HepG2 (cell line): Measurements from ENCODE around the gene NCOA6. TPM values are rescaled to one million over a fixed set of nuclear protein-coding genes. Genes with fewer than 3 reads are reported as not detected.

Experiments
- ARNT2 ChIP-seq: sonication (generic); formaldehyde crosslinking; IDR thresholded peaks from 2 replicates; pipeline ENCODE4 v1.8.0; 2022; ENCODE audit warnings: mild to moderate bottlenecking, low read depth, missing genetic modification reagents, moderate library complexity
- EHMT2 ChIP-seq: fragments of 200-600 bp; sonication (generic); IDR thresholded peaks from 2 replicates; pipeline ENCODE4 v1.7.0; 2017; ENCODE audit warnings: antibody characterized with exemption, low read depth, low read length, borderline replicate concordance
- ELK4 ChIP-seq: sonication (generic); formaldehyde crosslinking; IDR thresholded peaks from 2 replicates; pipeline ENCODE4 v1.9.0; 2021; ENCODE audit warnings: missing genetic modification reagents, borderline replicate concordance
- HNF1A ChIP-seq, 2 experiments: sonication (generic) in 1 of 2; formaldehyde crosslinking in 1 of 2; IDR thresholded peaks; 2 replicates each; pipeline versions ENCODE4 v1.4.0 to v1.6.1; 2016 to 2020; ENCODE audit warnings: borderline replicate concordance in 1 of 2, low read depth in 1 of 2, mild to moderate bottlenecking in 1 of 2, missing genetic modification reagents in 1 of 2
- JDP2 ChIP-seq: sonication (generic); formaldehyde crosslinking; IDR thresholded peaks from 2 replicates; pipeline ENCODE4 v1.8.1; 2022; ENCODE audit warnings: missing genetic modification reagents, borderline replicate concordance
- MIXL1 ChIP-seq: IDR thresholded peaks from 2 replicates; pipeline ENCODE4 v1.6.1; 2016
- PBX3 ChIP-seq: sonication (generic); formaldehyde crosslinking; IDR thresholded peaks from 2 replicates; pipeline ENCODE4 v1.8.1; 2023; ENCODE audit warnings: missing genetic modification reagents, inconsistent platforms, borderline replicate concordance
- RFX1 ChIP-seq: fragments of 450-650 bp; IDR thresholded peaks from 2 replicates; pipeline ENCODE4 v1.6.1; 2017
- ZBTB14 ChIP-seq: sonication (generic); formaldehyde crosslinking; IDR thresholded peaks from 2 replicates; pipeline ENCODE4 v1.4.0; 2020; ENCODE audit warnings: missing genetic modification reagents
- ZBTB38 ChIP-seq: sonication (generic); formaldehyde crosslinking; IDR thresholded peaks from 2 replicates; pipeline ENCODE4 v1.5.1; 2020; ENCODE audit warnings: mild to moderate bottlenecking, missing genetic modification reagents
- ZFP82 ChIP-seq: sonication (generic); formaldehyde crosslinking; IDR thresholded peaks from 2 replicates; pipeline ENCODE4 v1.5.1; 2020; ENCODE audit warnings: mild to moderate bottlenecking, missing genetic modification reagents, borderline replicate concordance
- ZNF232 ChIP-seq: sonication (generic); formaldehyde crosslinking; IDR thresholded peaks from 2 replicates; pipeline ENCODE4 v1.4.0; 2020; ENCODE audit warnings: missing genetic modification reagents, borderline replicate concordance
- ZNF274 ChIP-seq: sonication (generic); formaldehyde crosslinking; IDR thresholded peaks from 2 replicates; pipeline ENCODE4 v1.5.1; 2020; ENCODE audit warnings: mild to moderate bottlenecking, missing genetic modification reagents
- ZNF280B ChIP-seq: sonication (generic); formaldehyde crosslinking; IDR thresholded peaks from 2 replicates; pipeline ENCODE4 v1.5.0; 2020; ENCODE audit warnings: missing genetic modification reagents, mild to moderate bottlenecking, borderline replicate concordance
- ZNF282 ChIP-seq: fragments of 450-650 bp; IDR thresholded peaks from 2 replicates; pipeline ENCODE4 v1.6.1; 2018; ENCODE audit not compliant: partially characterized antibody
- ZNF30 ChIP-seq: sonication (generic); formaldehyde crosslinking; IDR thresholded peaks from 2 replicates; pipeline ENCODE4 v1.5.0; 2020; ENCODE audit warnings: mild to moderate bottlenecking, missing genetic modification reagents
- ZNF34 ChIP-seq: sonication (generic); formaldehyde crosslinking; IDR thresholded peaks from 2 replicates; pipeline ENCODE4 v1.4.0; 2020; ENCODE audit warnings: mild to moderate bottlenecking, missing genetic modification reagents, borderline replicate concordance
- ZNF557 ChIP-seq: sonication (generic); formaldehyde crosslinking; IDR thresholded peaks from 2 replicates; pipeline ENCODE4 v1.4.0; 2020; ENCODE audit warnings: missing genetic modification reagents
- ZNF567 ChIP-seq: sonication (generic); formaldehyde crosslinking; IDR thresholded peaks from 2 replicates; pipeline ENCODE4 v1.8.1; 2023; ENCODE audit warnings: mild to moderate bottlenecking, missing genetic modification reagents, borderline replicate concordance
- polyA plus RNA-seq, 8 experiments: library from polyadenylated mRNA; depleted of rRNA in 3 of 8; stranded (reverse) in 7 of 8; unstranded in 1 of 8; fragments of >200 nt; fragmentation: Illumina TruSeq in 4 of 8; extraction: Trizol in 4 of 8; gene quantifications; 2 replicates each; pipeline versions ENCODE4 v1.2.1 to v1.2.3, GENCODE V29; 2011 to 2016; ENCODE audit warnings: low read depth in 4 of 8, missing spikeins in 1 of 8, mixed read lengths in 1 of 8; ENCODE audit not compliant: insufficient read depth in 1 of 8
- total RNA-seq, 5 experiments: library from RNA; depleted of rRNA; stranded (reverse); fragments of >200 nt; fragmentation: Illumina TruSeq; extraction: Trizol; gene quantifications; 2 replicates each; pipeline ENCODE4 v1.2.3, GENCODE V29; 2016; ENCODE audit warnings: low read depth in 1 of 5

NCOA6 gene
- total and polyA plus RNA-seq, 2 of the 13 experiments (the other 11 are each of a cell fraction or from before 2014, with no cell fraction given) = 11.2 to 29.3 TPM

- TF ChIP-seq ZNF274 (CRISPR knock-in tag) (peak; percentile 88), PBX3 (no peak), EHMT2 (no peak), ZBTB14 (CRISPR knock-in tag) (peak; percentile 91), ZBTB38 (peak; percentile 80), ARNT2 (CRISPR knock-in tag) (peak; percentile 71; the same call in 1 of the 2 replicates), RFX1 (no peak), ZNF282 (no peak), ELK4 (CRISPR knock-in tag) (no peak), MIXL1 (CRISPR knock-in tag) (peak; percentile 79; the same call in 1 of the 2 replicates), ZNF567 (CRISPR knock-in tag) (0 out of 2 replicates have a peak, but pooled peaks have one; percentile 36), ZNF557 (CRISPR knock-in tag) (0 out of 2 replicates have a peak, but pooled peaks have one; percentile 44), ZNF232 (CRISPR knock-in tag) (peak; percentile 88), ZNF34 (CRISPR knock-in tag) (0 out of 2 replicates have a peak, but pooled peaks have one; percentile 26), HNF1A (IDR thresholded peaks at IDR 0.05; ENCODE audit: low read depth) (peak; percentile 5; the same call in 1 of the 2 replicates), HNF1A (CRISPR knock-in tag; IDR thresholded peaks at IDR 0.05; ENCODE audit: borderline replicate concordance) (peak; percentile 49; the same call in 1 of the 2 replicates), ZNF280B (CRISPR knock-in tag) (peak; percentile 95), ZFP82 (CRISPR knock-in tag) (peak; percentile 95; the same call in 1 of the 2 replicates), ZNF30 (CRISPR knock-in tag) (no peak; the same call in 1 of the 2 replicates), JDP2 (CRISPR knock-in tag) (peak; percentile 56; the same call in 1 of the 2 replicates)
Measured at GRCh38 chr20:34676642-34677373, 148.6 kb downstream of the NCOA6 start, which contains the start of gene PIGU (continued).
